ENCODE measurements around the gene TSPAN10. TPM values are rescaled to one million over a fixed set of nuclear protein-coding genes. Genes with fewer than 3 reads are reported as not detected.

The TSPAN10 gene
- 0.68 and 3.2 TPM in 2 replicates for total RNA-seq

DNA sequence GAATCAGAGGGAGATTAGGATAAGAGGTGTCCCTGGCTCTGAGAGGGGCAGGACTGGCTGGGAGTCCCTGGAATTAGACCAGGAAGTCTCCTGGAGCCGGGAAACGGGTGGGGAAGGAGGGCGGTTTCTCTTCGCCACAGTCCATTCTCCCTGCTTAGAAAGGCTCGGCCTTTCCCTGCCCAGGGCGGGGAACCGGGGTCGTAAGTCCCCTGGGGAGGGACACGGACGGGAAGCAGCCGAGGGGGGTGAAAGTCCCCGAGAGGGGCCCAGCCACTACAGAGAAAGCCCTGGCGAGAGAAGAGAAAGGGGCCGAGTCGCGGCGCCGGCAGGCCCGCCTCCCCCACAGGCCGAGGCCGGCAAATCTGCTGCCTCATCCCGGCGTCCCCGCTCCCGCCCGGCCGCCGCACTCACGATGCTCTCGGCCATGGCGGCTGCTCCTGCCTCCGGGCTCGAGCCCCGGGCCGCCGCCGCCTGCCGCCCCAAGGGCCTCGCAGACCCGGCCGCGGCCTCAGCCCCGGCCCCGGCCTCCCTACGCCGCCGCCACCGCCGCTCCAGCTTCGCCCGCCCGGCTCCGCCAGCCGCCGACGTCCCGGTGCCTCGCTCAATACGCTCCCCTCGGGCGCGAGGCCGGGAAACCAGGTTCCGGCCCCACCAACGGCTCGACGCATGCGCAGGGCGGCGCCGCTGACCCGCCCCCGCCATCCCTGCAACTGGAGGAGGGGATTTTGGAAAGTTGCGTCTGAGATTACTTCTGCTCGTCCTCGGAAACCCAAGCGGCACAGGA lies at the start of gene TSPAN10, which contains the start of gene NPLOC4:
Gene TSPAN10 (plus strand): TSS at position 692 of the 784 bp plus-strand sequence. CDS start 5,217 bp downstream, outside the sequence.
Gene NPLOC4 (minus strand): TSS at position 608 of the 784 bp plus-strand sequence. CDS start 182 bp downstream, at position 426.

DNA sequence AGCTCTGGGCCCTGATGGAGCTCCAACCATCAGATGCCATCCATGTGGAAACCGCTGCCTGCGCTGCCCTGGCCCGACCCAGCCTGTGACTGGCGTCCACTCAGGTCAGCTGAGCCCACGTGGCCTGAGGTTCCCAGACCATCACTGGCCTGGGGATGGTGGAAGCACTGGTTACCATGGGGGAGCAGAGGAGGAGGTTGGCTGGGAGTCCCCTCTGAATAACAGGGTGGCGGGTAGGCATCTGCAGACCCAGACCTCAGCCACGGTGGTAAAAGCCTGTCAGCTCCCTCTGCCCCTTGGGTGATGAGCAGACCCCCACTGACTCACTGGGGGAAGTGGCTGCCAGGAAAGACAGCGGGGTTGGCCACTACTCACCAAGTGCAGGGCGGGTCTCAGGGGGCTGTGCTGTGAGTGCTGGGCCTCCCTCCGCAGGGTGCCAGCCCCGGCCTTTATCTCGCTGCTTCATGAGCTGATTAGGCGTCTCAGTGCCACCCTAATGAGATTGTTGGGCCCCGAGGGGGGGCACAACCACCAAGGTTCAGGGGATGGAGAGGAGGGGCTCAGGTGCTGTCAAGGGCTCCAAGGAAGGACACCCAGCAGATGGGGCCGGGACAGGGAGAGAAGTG lies 19.2 kb downstream of the TSPAN10 start, which contains the start of gene PDE6G:
Gene PDE6G (minus strand): TSS at position 425 of the 626 bp plus-strand sequence. CDS start 3,237 bp downstream, outside the sequence.

DNA sequence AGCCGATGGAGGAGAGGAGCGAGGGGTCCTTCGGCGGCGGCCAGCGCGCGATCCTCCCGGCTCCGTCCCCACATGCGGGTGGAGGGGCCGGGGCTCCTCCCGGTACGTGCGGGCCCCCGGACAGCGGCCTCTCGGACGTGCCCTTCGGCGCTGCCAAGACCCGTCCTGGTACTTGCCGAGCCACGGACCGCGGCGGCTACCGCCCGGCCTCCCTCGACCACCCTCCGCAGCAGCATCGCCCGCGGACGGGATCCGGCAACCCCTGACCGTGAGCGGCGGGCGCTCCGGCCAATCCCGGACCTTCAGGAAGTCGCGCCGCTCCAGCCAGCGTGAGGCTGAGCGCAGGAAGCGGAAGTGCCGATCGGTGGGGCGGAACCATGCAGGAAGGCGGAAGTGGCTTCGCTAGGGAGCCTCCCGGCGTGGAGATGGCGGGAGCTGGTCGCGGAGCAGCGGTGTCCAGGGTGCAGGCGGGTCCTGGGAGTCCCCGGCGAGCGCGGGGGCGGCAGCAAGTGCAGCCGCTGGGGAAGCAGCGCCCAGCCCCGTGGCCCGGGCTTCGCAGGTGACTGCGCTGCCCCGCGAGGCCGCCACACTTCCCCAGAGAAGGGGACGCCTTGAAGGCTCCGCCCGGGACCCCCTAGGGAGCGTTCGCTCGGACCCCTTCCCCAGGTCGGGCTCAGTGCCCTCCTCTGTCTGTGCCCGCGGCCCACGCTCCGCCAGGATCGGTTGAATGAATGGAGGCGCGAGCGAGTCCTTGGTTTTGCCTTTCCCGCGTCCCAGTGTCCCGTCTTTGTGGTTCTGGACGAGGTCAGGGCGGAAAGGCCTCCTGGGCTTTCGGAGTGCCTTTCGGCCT lies 29.6 kb downstream of the TSPAN10 start, which contains the start of the genes CCDC137 and OXLD1:
Gene CCDC137 (plus strand): TSS at position 396 of the 850 bp plus-strand sequence. CDS start 30 bp downstream, at position 426.
Gene OXLD1 (minus strand): TSS at position 264 of the 850 bp plus-strand sequence. CDS start 28 bp downstream, at position 236.

DNA sequence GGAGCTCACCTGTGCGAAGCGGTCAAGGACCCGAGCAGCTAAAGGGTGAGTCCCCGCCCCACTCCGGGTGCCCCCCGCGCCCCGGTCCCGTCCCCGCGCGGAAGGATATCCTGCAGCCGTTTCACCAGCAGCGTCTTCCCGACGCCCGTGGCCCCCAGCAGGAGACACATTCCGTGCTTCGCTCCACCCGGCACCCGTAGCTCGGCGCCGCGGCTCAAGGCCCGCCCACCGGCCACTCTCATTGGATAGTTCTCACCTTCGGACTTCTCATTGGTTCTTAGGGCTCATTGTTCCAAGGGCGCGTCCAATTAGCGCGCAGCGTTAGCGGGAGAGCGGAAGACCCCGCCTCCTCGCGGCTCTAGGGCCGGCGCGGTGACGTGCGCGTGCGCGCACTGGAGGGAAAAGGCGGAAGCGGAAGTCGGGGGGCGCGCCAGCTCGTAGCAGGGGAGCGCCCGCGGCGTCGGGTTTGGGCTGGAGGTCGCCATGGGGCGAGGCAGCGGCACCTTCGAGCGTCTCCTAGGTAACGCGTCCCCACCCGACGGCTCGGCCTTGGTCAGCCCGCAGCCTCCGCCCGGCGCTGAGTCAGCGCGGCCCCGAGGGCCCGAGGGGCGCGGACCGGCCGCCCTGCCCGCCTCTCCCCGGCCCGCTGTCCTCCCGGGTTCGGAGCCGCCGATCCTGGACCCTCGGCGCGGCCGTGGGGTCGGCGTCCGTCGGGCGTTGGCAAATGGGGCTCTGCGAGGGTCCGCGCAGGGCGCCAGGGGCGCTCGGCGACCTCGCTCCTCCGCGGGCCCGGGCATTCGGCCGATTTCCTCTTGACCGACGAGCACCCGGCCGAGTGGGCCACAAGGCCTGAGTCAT lies 46.8 kb downstream of the TSPAN10 start, which contains the start of the genes ARL16 and HGS:
Gene ARL16 (minus strand): TSS at position 214 of the 858 bp plus-strand sequence. CDS start 44 bp downstream, at position 170.
Gene HGS (plus strand): TSS at position 428 of the 858 bp plus-strand sequence. CDS start 56 bp downstream, at position 484.

Other genes starting within 250 kb of the TSPAN10 start
- 0.68 and 7.5 TPM in 2 replicates for gene BAHCC1, start 241.7 kb upstream of the TSPAN10 start, total RNA-seq
- gene ACTG1, start 124.4 kb upstream of the TSPAN10 start, total RNA-seq, result 5,054 and 5,058 TPM in 2 replicates
- gene FSCN2, start 108.8 kb upstream of the TSPAN10 start, total RNA-seq, result 0.34 and 0.78 TPM in 2 replicates
- gene FAAP100, start 84.8 kb upstream of the TSPAN10 start, total RNA-seq, result 15.4 and 18.1 TPM in 2 replicates
- 59.5 and 93.4 TPM in 2 replicates for gene NPLOC4, start 84 bp upstream of the TSPAN10 start, total RNA-seq
- 0.21 TPM in 1 of 2 replicates, not detected in the other for gene PDE6G, start 19.3 kb downstream of the TSPAN10 start, total RNA-seq
- gene OXLD1, start 29.4 kb downstream of the TSPAN10 start, total RNA-seq, result 31.8 and 64.9 TPM in 2 replicates
- gene CCDC137, start 29.5 kb downstream of the TSPAN10 start, total RNA-seq, result 9.9 and 13.0 TPM in 2 replicates
- gene ARL16, start 46.6 kb downstream of the TSPAN10 start, total RNA-seq, result 12.7 and 23.2 TPM in 2 replicates
- gene HGS, start 46.8 kb downstream of the TSPAN10 start, total RNA-seq, result 72.5 and 120 TPM in 2 replicates
- 14.0 and 15.7 TPM in 2 replicates for gene MRPL12, start 66.2 kb downstream of the TSPAN10 start, total RNA-seq
- gene SLC25A10, start 75.1 kb downstream of the TSPAN10 start, total RNA-seq, result 14.4 and 24.3 TPM in 2 replicates
- 0.07 TPM in 1 of 2 replicates, not detected in the other for gene GCGR, start 167.0 kb downstream of the TSPAN10 start, total RNA-seq
- 23.6 and 23.8 TPM in 2 replicates for gene MCRIP1, start 196.1 kb downstream of the TSPAN10 start, total RNA-seq
- gene PPP1R27, start 197.9 kb downstream of the TSPAN10 start, total RNA-seq, result not detected in 2 replicates
- 966 and 1,211 TPM in 2 replicates for gene P4HB, start 223.3 kb downstream of the TSPAN10 start, total RNA-seq
- 67.0 and 138 TPM in 2 replicates for gene ARHGDIA, start 234.1 kb downstream of the TSPAN10 start, total RNA-seq